Memory B cell (primary cell): ENCODE measurements around the gene COX8A.
A peak's percentile ranks its signal among the peaks of the same experiment; 100 is the strongest.

Experiments
- ATAC-seq: fragments of 150-1000 bp; cut with Tn5 transposase; 2 replicates; pipeline ENCODE4 v1.10.0; 2021; ENCODE audit warnings: low read depth, mild to moderate bottlenecking, moderate library complexity
- DNase-seq, 2 donors: peaks; one replicate each; pipeline ENCODE4 v3.0.0; 2022; ENCODE audit warnings: low spot score in 2 of 2
- H3K27ac Mint-ChIP-seq: one replicate; pipeline ENCODE4 v1.8.0; 2022; ENCODE audit warnings: mild to moderate bottlenecking, moderate library complexity, mixed read lengths
- H3K27me3 Mint-ChIP-seq: one replicate; pipeline ENCODE4 v1.8.0; 2022; ENCODE audit warnings: mixed read lengths
- H3K36me3 Mint-ChIP-seq: one replicate; pipeline ENCODE4 v1.8.0; 2022; ENCODE audit warnings: mild to moderate bottlenecking, mixed read lengths
- H3K4me1 Mint-ChIP-seq: one replicate; pipeline ENCODE4 v1.8.0; 2022; ENCODE audit warnings: mixed read lengths
- H3K4me3 Mint-ChIP-seq: one replicate; pipeline ENCODE4 v1.8.0; 2022; ENCODE audit warnings: mild to moderate bottlenecking, moderate library complexity, mixed read lengths
- H3K9me3 Mint-ChIP-seq: one replicate; pipeline ENCODE4 v1.8.0; 2022; ENCODE audit warnings: mixed read lengths

The COX8A gene

DNA sequence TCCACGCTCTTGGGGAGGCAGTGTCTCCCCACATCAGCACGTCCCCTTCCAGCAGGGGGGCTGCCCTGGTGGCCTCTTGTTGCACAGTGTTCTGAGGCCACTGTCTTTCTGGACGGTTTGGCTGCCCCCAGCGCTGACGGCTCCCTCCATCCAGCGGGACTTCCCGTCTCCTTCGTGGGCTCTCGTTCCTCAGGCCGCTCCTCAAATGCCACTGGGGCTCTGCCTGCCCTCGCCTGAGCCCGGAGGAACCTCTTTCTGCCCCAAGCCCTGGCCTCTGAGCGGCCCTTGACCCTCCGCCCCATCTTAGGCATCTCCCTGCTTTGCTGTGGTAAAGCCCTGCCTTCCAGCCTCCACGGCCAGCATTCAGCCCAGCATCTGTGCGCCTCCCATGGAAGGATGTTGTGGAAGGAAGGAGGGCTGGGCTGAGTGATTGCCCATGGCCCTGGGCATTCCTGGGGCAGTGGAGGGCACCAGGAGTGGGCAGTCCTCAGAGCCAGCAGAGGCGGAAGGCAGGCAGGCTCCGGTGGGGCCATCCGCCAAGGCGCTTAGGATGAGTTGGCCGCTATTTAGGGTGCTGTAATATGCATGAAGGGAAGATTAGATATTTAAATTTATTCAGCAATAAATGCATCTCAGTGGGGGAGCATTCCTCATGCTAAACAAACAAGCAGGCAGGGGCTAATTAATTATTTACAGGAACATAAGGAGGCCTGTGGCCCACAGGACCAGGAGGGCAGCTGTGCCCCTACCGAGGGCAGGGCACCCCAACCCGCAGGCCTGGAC is 29.6 kb downstream of the COX8A start:
- Mint-ChIP-seq H3K27me3 (peaks cover 11% of the 10 kb centered on the region), H3K9me3 (no peaks in the 10 kb centered on the region)

DNA sequence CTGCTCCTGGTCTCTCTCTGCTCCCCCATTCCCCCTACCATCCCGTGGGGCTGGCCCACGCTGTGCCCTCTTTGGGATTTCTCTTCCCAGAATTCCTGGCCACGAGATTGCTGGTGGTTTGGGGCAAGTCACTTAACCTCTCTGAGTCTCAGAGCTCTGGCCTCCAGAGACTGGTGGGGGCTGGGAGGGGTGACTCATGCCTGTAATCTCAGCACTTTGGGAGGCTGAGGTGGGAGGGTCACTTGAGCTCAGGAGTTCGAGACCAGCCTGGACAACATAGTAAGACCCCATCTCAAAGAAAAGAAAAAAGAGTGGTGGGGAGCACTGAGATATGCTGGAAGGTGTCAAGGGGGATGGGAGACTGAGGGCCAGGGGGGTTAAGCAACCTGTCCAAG is 30.2 kb downstream of the COX8A start:
- H3K4me3 Mint-ChIP-seq = no peak overlapping the region

More for the DNA sequence above, 29.6 kb downstream of the COX8A start:
- H3K36me3 Mint-ChIP-seq = peaks cover 3% of the 10 kb centered on the region
- ATAC-seq (no peak), DNase-seq (no peak)
- no peak overlapping the region for H3K4me3 Mint-ChIP-seq
- H3K4me1 Mint-ChIP-seq = peaks cover 21% of the 10 kb centered on the region
- no peak overlapping the region for H3K27ac Mint-ChIP-seq

DNA sequence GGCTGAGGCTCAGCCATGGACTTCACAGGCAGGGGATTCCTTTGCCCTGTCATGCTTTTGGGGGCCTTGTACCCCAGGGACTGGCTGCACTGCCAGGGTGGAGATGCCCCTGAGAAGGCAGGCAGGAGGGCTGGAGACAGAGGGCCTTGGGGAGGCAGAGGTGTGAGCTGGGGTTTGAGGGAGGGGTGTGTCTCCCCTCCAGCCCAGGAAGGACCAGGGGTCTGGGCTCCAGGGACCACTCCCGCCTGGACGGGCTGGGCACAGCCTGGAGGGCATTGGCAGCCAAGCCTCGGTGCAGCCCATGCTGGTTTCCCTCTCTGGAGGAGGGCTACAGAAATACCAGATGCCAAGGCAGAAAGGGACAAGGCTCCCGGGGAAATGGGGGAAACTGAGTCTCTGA is 31.3 kb downstream of the COX8A start:
- H3K27ac Mint-ChIP-seq = no peak overlapping the region
- no peak overlapping the region for H3K4me3 Mint-ChIP-seq
- H3K27me3 Mint-ChIP-seq = peaks cover 17% of the 10 kb centered on the region
- DNase-seq (no peak), ATAC-seq (no peak)
- H3K4me1 Mint-ChIP-seq = peaks cover 16% of the 10 kb centered on the region
- H3K9me3 Mint-ChIP-seq = peaks cover 7% of the 10 kb centered on the region
- peaks cover 9% of the 10 kb centered on the region for H3K36me3 Mint-ChIP-seq

More for the DNA sequence above, 30.2 kb downstream of the COX8A start:
- ATAC-seq = no peak
- no peak for DNase-seq
- Mint-ChIP-seq H3K9me3 (no peaks in the 10 kb centered on the region), H3K36me3 (peaks cover 3% of the 10 kb centered on the region), H3K4me1 (peaks cover 16% of the 10 kb centered on the region), H3K27me3 (peaks cover 11% of the 10 kb centered on the region), H3K27ac (no peak overlapping the region)

DNA sequence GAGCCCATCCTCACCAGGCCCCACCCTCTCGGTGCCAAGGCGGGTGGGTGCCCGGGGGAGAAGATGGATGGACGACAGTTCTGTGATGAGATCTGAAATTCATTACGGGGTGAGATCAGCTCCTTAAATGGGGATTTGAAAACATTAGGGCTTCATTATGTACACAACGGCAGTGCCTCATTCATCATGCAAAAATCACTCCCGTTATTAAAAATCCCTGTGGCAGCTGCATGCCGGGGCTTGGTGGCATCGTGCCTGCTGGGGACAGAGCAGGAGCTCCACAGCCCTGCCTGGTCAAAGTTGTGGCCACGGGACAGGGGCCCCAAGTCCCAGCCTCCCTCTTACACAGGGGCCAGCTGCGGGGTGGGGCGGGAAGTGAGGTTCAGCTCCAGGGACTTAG is 32.0 kb downstream of the COX8A start:
- peaks cover 11% of the 10 kb centered on the region for H3K36me3 Mint-ChIP-seq
- H3K9me3 Mint-ChIP-seq = peaks cover 12% of the 10 kb centered on the region
- ATAC-seq (no peak), DNase-seq (no peak)
- peak overlapping the region; percentile 88 for H3K4me3 Mint-ChIP-seq
- peaks cover 17% of the 10 kb centered on the region for H3K27me3 Mint-ChIP-seq
- H3K27ac Mint-ChIP-seq = no peak overlapping the region
- H3K4me1 Mint-ChIP-seq = peaks cover 15% of the 10 kb centered on the region

DNA sequence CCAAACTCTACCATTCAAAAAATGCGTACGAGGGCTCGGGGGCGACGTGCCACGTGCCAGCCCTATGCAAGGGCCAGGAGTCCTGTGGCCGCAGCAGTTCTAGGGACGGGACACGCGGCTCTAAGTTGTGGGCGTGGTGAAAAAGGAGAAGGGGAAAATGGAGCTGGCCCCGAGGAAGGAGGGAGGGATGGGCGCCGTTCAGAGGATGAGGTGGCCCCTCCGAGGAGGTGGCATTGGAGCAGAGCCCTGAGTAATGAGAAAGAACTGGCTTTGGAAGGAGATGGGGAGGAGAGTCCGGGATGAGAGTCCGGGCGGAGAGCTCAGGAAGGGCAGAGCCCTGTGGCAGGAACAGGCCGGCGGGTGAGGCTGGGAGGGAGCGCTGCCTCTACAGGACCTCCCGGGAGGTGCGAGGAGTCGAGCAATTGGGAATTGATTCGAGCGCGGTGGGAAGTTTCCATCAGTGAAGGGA is 32.8 kb downstream of the COX8A start:
- no peak overlapping the region for H3K27ac Mint-ChIP-seq
- peaks cover 17% of the 10 kb centered on the region for H3K27me3 Mint-ChIP-seq
- H3K4me1 Mint-ChIP-seq = peaks cover 11% of the 10 kb centered on the region
- peaks cover 12% of the 10 kb centered on the region for H3K9me3 Mint-ChIP-seq
- ATAC-seq (no peak), DNase-seq (no peak)
- peak overlapping the region; percentile 88 for H3K4me3 Mint-ChIP-seq
- peaks cover 11% of the 10 kb centered on the region for H3K36me3 Mint-ChIP-seq

DNA sequence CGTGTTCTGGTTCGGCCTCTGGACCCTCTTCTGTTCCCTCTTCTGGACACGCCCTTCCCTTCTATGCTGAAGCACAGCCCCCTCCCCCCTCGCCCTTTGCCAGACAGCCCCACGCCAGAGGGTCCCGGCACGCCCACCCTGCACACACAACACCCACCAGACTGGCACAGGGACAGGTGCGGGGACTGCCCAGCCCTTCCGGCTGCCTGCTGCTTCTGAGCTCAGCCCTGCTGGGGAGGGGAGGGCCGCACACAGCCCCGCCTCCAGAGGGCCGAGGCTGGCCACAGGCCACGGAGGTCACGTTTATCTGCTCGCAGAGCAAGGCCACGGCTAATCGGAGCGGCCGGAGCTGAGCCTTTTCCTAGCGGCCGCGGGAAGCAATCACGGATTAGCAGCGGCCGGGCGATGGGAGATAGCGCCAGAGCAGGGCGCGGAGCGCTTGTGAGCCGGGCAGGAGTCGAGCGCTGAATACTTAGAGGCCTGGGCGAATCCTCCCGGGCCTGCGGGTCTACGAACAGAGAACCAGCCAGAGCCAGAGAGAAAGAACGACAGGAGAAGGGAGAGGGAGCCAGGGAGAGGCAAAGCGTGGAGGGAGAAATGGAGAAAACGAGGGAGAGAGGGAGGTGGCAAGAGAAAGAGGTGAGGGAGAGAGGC is 33.3 kb downstream of the COX8A start:
- H3K27ac Mint-ChIP-seq = no peak overlapping the region
- peaks cover 17% of the 10 kb centered on the region for H3K27me3 Mint-ChIP-seq
- peaks cover 11% of the 10 kb centered on the region for H3K36me3 Mint-ChIP-seq
- peak; percentile 56 for ATAC-seq
- DNase-seq = no peak
- H3K9me3 Mint-ChIP-seq = peaks cover 12% of the 10 kb centered on the region
- peak overlapping the region; percentile 88 for H3K4me3 Mint-ChIP-seq
- H3K4me1 Mint-ChIP-seq = peaks cover 11% of the 10 kb centered on the region

DNA sequence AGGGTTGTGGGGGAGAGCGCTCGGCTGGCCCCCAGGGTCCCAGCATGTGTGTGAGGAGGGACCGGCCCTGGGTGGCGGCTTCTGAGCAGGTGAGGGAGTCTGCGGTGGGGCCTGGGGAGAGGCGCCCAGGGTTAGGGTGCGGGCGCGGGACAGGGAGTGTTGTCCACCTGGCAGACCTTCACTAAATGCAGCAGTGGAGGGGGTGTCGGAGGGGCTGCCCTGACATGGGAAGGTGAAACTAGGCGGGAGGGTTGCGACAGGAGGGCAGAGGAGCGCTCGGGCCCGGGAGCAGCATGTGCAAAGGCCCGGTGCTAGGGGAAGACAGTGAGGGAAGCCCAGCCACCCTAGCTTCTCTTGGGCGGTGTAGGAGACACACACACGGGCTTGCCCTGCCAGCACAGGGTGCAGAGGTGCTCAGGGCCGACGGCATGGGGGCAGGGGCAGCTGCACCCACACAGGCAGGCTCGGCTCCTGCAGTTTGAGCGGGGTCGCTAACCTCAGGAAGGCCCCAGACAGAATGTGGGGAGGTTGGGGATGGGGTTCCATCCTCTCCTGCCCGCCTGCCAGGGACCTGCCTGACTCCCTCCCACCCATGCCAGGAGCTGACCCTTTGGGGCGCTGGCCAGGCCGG is 34.0 kb downstream of the COX8A start:
- DNase-seq = no peak
- ATAC-seq = no peak
- Mint-ChIP-seq H3K9me3 (peaks cover 12% of the 10 kb centered on the region), H3K36me3 (peaks cover 11% of the 10 kb centered on the region), H3K4me1 (peaks cover 11% of the 10 kb centered on the region), H3K27me3 (peaks cover 17% of the 10 kb centered on the region), H3K27ac (no peak overlapping the region), H3K4me3 (peak overlapping the region; percentile 88)

DNA sequence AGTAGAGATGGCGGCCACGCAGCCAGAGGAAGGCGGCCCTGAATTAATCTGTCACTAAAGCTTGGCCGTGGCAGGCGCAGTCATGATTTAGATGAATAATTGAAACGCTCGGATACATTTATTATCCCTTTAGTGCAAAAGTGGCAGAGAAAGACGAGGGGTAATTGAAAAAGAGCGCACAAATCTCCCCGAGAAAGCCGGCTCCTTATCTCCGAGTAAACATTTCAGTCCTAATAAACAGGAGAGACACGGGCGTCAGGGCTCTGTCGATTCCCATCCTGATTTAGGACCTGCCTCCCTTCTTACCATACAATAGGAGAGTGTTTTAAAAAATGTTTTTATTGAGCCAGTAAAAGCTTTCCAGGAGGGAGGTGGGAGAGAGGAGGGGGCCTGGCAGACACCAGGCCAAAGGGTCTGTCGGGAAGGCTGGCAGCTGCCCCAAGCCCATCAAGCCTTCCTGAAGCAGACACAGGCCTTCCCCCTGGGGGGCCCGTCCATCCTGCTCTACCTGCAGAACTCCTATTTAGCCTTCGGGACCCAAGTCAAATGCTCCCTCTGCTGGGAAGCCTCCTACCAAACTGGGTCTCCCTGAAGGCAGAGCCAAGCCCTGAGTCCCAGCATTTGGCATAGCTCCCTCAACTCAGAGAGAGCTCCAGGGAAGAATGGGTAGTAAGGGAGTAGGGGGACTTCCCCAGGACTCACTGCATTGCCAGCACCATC is 34.7 kb downstream of the COX8A start:
- Mint-ChIP-seq H3K27me3 (peaks cover 17% of the 10 kb centered on the region), H3K4me3 (no peak overlapping the region)
- ATAC-seq = no peak

DNA sequence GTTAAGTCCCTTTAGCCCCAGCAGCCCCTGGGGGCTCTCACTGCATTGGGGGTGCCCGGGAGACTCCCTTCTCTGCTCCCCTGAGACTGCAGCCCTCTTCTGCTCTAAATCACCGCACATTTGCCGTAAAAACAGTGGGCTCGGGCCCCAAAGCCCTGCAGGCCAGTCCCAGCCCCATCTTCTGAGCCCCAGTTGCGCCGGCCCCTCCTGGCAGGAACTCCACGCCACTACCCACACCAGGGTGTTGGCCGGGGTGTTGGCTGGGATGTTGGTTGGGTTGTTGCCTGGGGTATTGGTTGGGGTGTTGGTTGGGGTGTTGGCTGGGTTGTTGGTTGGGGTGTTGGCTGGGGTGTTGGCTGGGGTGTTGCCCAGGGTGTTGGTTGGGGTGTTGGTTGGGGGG is 35.3 kb downstream of the COX8A start:
- no peak for DNase-seq
- Mint-ChIP-seq H3K36me3 (peaks cover 11% of the 10 kb centered on the region), H3K4me1 (peaks cover 11% of the 10 kb centered on the region), H3K4me3 (no peak overlapping the region), H3K27ac (no peak overlapping the region), H3K27me3 (peaks cover 17% of the 10 kb centered on the region), H3K9me3 (peaks cover 12% of the 10 kb centered on the region)
- no peak for ATAC-seq

More for the DNA sequence above, 34.7 kb downstream of the COX8A start:
- peaks cover 11% of the 10 kb centered on the region for H3K4me1 Mint-ChIP-seq
- H3K36me3 Mint-ChIP-seq = peaks cover 11% of the 10 kb centered on the region
- H3K9me3 Mint-ChIP-seq = peaks cover 12% of the 10 kb centered on the region
- no peak for DNase-seq
- H3K27ac Mint-ChIP-seq = no peak overlapping the region

DNA sequence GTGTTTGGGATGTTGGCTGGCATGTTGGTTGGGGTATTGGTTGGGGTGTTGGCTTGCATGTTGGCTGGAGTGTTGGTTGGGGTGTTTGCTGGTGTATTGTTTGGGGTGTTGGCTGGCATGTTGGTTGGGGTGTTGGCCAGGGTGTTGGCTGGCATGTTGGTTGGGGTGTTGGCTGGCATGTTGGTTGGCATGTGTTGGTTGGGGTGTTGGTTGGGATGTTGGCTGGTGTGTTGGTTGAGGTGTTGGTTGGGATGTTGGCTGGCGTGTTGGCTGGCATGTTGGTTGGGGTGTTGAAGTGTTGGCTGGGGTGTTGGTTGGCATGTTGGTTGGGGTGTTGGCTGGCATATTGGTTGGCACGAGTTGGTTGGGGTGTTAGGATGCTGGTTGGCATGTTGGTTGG is 36.4 kb downstream of the COX8A start:
- Mint-ChIP-seq H3K4me3 (no peak overlapping the region), H3K9me3 (peaks cover 12% of the 10 kb centered on the region), H3K36me3 (peaks cover 11% of the 10 kb centered on the region), H3K27ac (no peak overlapping the region), H3K27me3 (peaks cover 18% of the 10 kb centered on the region), H3K4me1 (peaks cover 11% of the 10 kb centered on the region)
- ATAC-seq (no peak), DNase-seq (no peak)

DNA sequence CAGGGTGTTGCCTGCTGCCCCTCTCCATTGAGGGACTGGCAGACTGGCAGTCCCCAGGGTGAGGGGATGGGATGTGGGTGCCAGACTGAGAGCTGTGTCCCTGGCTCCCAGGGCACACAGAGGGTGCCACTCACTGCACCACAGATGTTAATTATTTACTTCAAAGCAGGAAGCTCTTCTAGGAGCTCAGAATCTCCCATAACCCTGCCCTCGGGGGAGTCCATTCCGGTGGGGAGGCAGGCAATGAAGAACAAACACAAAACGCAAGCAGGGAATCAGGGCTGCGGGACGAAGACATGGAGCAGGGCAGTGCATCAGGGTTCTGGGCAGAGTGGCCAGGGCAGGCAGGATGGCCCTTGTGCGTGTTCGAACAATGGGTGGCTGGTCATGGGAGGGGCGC is 37.0 kb downstream of the COX8A start:
- no peak for ATAC-seq
- Mint-ChIP-seq H3K36me3 (peaks cover 11% of the 10 kb centered on the region), H3K4me1 (peaks cover 11% of the 10 kb centered on the region), H3K27me3 (peaks cover 18% of the 10 kb centered on the region), H3K27ac (no peak overlapping the region), H3K9me3 (peaks cover 12% of the 10 kb centered on the region), H3K4me3 (no peak overlapping the region)
- DNase-seq = no peak

DNA sequence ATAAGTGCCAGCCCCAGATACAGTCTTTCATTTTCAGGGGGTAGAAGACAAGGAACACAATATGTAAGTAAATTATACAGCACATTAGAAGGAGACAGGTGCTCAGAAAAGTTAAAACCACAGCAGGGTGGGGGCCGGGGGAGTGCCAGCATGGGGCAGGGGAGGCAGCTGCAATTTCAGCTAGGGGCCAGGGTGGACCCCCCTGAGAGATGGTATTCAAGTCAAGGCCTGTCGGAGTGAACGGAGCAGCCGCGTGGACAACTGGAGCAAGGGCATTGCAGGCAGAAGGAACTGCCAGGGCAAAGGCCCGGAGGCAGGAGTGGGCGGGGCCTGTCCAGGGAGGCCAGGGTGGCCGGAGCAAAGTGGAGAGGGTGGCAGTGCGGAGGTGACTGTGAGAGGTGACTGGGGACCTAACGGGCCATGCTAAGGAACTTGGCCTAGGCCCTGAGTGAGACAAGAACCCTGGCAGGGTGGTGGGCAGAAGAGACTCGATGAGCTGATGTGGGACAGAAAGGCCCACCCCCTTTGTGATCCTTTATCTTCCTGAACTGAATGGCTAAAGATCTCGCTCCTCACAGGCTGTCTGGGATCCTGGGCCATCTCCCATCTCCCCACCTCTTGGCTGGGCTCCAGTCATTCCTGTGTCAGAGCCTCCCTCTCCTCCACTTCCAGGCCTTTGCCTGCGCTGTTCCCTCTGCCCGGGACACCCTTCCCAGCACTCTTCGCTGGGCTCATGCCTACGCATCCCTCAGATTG is 38.9 kb downstream of the COX8A start:
- peaks cover 12% of the 10 kb centered on the region for H3K9me3 Mint-ChIP-seq
- DNase-seq = no peak
- H3K4me3 Mint-ChIP-seq = no peak overlapping the region
- H3K36me3 Mint-ChIP-seq = peaks cover 9% of the 10 kb centered on the region
- H3K27me3 Mint-ChIP-seq = peaks cover 8% of the 10 kb centered on the region
- H3K4me1 Mint-ChIP-seq = no peaks in the 10 kb centered on the region
- H3K27ac Mint-ChIP-seq = no peak overlapping the region
- ATAC-seq = no peak

DNA sequence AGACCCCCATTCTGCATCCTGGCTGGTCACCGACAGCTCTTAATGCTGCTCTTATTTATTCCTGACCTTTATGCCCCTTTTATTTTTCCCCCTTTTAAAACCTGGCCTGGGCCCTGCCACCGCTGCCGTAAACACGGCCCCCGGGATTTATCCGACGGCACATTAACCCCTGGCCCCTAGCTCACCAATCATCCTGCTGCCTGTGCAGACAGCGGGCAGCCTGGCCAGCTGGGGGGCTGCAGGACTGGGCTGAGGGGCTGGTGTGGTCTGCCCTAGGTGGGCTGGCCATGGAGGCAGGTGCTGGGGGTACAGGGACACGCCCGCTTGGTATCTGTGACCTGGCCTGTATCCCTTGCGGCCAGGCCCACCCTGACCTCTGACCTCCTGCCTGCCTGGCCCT is 39.9 kb downstream of the COX8A start:
- no peak overlapping the region for H3K27ac Mint-ChIP-seq
- DNase-seq (no peak), ATAC-seq (no peak)
- no peak overlapping the region for H3K4me3 Mint-ChIP-seq
- H3K36me3 Mint-ChIP-seq = peaks cover 9% of the 10 kb centered on the region
- peaks cover 12% of the 10 kb centered on the region for H3K9me3 Mint-ChIP-seq
- peaks cover 8% of the 10 kb centered on the region for H3K27me3 Mint-ChIP-seq
- H3K4me1 Mint-ChIP-seq = no peaks in the 10 kb centered on the region
